Stimulated activated CD8-positive, alpha-beta memory T cell treated with anti-CD3 and anti-CD28 coated beads, Interleukin-7, amount 100 ng/mL, for 24 hours (primary cell): ENCODE data around the gene THEMIS.
"Not testable (repeated sequence)": the region's sequence is repeated elsewhere in the genome, so short reads cannot be mapped to it uniquely, and the experiment has no call there.

Experiments
- DNase-seq: peaks from one replicate; pipeline ENCODE4 v3.0.0-alpha.2; 2020; ENCODE audit warnings: low read depth

The THEMIS gene

GRCh38 chr6:127718694-127719093, 182.2 kb downstream of the THEMIS start:
- no peak for DNase-seq

DNA sequence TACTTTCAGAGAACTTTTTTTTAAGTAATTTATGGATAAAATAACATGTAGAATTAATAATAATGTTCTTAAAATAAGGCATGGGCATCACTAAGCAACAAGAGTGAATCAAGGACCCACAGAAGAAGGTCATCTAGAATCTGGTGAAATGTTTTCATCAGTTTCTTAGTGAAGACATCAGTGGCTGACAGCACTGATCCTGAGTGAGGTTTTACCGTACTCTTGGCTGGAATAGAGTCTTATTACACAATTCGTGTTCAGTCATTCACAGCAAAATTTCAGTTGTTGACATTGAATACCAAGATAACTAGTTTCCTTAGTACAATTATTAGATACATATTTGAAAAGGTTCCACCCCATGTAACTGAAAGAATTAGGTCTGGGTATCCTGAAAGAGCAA, 183.5 kb downstream of the THEMIS start:
- DNase-seq = no peak

- no peak for DNase-seq
Observed at GRCh38 chr6:127716465-127716864, 184.4 kb downstream of the THEMIS start.

- no peak for DNase-seq
Observed at GRCh38 chr6:127710668-127711067, 190.2 kb downstream of the THEMIS start.

DNA sequence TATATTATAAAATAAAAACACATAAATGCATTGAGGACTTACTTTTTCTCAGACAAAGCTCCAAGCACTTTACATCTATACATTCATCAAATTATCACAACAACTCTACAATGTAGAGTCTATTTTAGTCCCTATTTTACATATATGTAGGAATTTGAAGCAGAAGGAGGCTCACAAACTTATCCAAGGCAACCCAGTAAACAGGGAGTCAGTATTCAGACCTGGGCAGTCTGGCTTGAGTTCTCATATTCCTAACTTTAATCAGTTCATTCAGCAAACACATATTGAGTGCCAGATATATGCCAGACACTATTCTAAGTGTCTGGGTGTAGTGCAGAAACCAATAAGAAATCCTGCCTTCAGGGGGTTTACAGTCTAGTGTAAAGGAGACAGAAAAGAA, 194.6 kb downstream of the THEMIS start:
- no peak for DNase-seq

GRCh38 chr6:127695108-127695507, 205.8 kb downstream of the THEMIS start:
- no peak for DNase-seq

DNA sequence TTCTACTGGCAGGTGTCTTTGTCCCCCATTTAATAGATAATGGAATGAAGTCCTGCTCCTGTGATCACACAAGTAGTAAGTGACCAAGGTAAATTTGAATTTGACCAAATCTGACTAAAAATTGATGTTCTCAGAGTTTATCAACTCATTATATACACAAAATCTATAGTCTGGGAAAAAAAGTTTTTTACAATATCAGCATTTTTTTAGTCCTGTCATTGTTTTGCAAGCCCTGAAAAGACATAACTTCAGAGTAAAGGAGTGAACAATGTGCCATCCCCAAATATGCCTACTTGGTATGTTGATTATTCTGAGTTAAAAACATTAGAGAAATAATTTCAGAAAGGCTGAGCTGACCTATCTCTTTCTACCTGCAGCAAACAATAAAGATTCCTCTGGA, 209.7 kb downstream of the THEMIS start:
- DNase-seq = no peak

DNA sequence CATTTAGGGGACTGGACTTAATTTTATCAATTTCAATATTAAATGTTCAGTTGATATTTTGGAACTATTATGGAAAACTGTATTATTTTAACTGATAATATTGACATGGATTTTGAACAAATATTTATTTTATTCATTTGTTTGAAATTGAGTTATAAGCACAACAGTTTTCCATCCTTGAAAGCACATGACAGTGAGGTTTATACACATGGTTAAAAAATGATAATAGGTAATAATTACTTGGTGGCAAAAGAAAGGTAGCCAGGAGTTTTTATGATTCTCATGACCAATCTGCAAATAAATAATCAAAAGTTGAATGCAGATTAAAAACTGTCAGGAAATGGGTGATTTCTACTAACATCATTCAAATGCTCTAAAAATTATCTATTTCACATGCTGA, 210.3 kb downstream of the THEMIS start:
- DNase-seq = no peak

- DNase-seq = no peak
Observed at GRCh38 chr6:127690092-127690491, 210.8 kb downstream of the THEMIS start.

DNA sequence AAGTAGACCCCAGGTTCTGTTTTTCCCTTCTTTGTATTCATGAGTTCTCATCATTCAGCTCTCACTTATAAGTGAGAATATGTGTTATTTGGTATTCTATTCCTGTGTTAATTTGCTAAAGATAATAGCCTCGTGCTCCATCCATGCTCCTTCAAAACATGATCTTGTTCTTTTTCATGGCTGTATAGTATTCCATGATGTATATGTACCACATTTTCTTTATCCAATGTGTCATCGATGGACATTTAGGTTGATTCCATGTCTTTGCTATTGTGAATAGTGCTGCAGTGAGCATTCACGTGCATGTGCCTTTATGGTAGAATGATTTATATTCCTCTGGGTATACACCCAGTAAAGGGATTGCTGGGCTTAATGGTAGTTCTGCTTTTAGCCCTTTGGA, 213.4 kb downstream of the THEMIS start:
- DNase-seq = not testable (repeated sequence)

DNA sequence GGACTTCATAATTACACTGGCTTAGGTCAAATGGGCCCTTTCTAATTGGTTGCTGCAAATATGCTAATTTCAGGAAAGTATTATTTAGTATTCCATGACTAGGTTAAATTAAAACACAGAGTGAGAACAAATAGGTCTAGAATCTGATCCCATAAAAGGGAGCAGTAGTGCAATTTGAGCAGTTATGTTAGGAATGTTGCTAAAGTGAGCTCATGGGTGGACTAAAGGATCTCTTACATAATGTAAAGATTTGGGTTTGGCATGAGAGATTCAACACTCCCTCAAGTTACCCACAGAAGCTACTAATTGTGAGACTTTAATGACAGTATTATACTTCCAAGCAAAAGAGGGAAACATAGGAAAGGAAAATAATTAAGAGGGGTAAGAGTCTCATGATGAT, 214.8 kb downstream of the THEMIS start:
- no peak for DNase-seq

GRCh38 chr6:127684501-127684900, 216.4 kb downstream of the THEMIS start:
- no peak for DNase-seq
